ENCODE results near the gene BPIFB4.

Gene BPIFB4

DNA sequence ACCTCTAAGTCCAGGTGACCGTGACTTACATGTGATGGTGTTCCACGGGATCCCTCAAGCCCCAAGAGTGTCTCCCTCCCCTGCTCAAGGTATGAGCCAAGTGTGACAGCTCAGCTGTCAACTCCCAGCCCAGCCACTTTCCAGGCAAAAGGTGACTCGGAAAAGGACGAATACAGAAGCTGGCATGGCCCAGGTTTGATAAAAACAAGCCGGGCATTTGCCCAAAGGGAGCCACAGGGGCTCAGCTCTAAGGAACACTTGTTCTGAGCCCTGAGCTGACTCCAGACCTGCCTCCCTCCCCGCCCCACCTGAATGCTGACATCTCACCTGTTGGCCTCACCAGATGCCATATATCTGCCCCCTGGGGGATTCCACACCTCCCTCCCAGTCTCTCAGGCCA, 45.6 kb downstream of the BPIFB4 start:
- TF ChIP-seq, protein P1, sequence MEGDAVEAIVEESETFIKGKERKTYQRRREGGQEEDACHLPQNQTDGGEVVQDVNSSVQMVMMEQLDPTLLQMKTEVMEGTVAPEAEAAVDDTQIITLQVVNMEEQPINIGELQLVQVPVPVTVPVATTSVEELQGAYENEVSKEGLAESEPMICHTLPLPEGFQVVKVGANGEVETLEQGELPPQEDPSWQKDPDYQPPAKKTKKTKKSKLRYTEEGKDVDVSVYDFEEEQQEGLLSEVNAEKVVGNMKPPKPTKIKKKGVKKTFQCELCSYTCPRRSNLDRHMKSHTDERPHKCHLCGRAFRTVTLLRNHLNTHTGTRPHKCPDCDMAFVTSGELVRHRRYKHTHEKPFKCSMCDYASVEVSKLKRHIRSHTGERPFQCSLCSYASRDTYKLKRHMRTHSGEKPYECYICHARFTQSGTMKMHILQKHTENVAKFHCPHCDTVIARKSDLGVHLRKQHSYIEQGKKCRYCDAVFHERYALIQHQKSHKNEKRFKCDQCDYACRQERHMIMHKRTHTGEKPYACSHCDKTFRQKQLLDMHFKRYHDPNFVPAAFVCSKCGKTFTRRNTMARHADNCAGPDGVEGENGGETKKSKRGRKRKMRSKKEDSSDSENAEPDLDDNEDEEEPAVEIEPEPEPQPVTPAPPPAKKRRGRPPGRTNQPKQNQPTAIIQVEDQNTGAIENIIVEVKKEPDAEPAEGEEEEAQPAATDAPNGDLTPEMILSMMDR (conservative IDR thresholded peaks at IDR 0.05), result no peak
- TF ChIP-seq ZFX (IDR thresholded peaks at IDR 0.05), result no peak
- no peak overlapping the region for H3K27ac ChIP-seq

DNA sequence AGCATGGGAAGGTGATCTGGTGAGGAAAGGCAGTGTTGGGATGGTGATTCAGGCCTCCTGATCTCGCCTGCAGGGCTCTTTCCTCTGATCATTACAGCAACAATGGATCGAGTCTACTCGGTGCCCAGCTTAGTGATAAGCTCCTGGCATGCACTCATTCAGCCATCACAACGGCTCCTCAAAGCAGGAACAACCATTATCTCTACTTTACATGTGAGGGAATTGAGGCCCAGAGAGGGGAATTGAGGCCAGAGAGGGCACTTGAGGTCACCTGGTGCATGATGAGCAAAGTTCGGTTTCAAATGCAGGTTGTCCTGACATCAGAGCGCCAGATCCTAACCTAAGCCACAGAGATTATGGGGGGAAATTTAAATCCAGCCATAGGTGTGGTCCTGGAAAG, 46.5 kb downstream of the BPIFB4 start:
- TF ChIP-seq, protein P1 (conservative IDR thresholded peaks at IDR 0.05), result no peak
- no peak for TF ChIP-seq ZFX (IDR thresholded peaks at IDR 0.05)
- H3K27ac ChIP-seq, result no peak overlapping the region

DNA sequence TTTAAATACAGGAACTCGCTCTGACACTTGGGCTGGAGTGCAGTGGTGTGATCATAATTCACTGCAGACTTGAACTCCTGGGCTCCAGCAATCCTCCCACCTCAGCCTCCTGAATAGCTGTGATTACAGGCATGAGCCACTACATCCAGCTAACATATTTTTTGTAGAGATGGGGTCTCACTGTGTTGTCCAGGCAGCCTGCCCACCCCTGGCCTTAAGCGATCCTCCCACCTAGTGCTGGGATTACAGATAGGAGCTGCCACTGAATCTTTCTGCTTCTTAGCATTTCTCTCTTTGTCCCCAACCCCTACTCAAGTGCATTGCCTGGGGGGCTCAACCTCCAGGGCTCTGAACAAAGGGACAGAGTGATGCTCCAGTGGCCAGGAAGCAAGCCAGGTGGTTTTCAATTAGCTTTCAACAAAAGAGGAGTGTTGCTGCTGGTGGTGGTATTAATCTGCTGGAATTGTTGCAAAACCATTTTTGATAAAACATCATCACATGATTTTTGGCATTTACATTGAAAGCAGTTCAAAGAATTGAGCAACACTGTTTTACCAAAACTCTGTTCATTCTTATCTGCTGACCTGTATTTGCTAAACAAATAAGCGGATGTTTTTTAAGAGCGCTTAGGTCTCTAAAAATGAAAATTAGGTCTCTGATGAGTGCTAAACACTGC, 48.1 kb downstream of the BPIFB4 start:
- no peak overlapping the region for H3K27ac ChIP-seq
- TF ChIP-seq, protein P1 (conservative IDR thresholded peaks at IDR 0.05), result no peak
- no peak for TF ChIP-seq ZFX (IDR thresholded peaks at IDR 0.05)

DNA sequence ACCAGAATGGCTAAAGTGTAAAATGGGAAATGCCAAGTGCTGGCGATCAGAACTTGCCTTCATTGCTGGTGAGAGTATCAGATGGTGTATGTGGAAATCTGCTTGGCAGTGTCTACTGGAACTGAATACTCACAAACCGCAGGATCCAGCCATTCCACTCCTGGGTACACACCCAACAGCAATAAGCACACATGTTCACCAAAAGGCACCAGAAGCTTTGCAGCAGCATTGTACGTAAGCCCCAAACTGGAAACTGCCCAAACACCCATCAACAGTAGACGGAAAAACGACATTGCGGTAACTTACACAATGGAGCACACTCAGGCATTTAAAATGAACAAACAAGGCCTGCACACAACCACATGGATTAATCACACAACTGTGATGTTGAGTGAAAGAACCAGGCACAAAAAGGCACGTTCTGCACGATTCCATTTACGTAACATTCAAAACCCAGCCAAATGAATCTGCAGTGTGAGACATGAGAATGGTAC, 51.2 kb downstream of the BPIFB4 start:
- TF ChIP-seq ZFX (IDR thresholded peaks at IDR 0.05), result no peak
- TF ChIP-seq, protein P1 (conservative IDR thresholded peaks at IDR 0.05), result no peak
- no peak overlapping the region for H3K27ac ChIP-seq

DNA sequence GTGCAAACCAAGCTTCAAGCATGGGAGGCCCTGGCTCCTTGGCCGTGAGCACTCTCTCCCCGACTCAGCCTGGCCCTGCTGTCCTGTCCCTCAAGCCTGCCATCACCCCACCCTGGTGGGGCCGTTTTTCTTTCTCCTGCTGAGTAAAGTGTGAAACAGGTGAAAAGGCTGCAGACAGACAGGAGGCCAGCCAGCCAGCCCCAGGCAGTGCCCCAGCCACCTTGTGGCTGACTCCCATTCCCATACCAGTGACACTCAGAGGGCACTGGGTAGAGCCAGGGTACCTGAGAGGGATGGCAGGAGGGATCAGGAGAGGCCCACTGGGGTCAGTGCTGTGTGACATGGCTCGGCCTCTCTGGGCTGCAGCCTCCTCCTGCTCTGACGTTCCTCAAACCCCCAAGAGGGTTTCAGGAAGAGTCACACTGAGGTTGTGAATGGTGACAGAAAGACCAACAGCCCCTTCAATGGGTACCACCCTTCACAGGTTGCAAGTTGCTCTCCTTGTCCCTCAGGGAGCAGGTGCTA, 52.6 kb downstream of the BPIFB4 start:
- TF ChIP-seq, protein P1 (conservative IDR thresholded peaks at IDR 0.05), result no peak
- H3K27ac ChIP-seq, result no peak overlapping the region

DNA sequence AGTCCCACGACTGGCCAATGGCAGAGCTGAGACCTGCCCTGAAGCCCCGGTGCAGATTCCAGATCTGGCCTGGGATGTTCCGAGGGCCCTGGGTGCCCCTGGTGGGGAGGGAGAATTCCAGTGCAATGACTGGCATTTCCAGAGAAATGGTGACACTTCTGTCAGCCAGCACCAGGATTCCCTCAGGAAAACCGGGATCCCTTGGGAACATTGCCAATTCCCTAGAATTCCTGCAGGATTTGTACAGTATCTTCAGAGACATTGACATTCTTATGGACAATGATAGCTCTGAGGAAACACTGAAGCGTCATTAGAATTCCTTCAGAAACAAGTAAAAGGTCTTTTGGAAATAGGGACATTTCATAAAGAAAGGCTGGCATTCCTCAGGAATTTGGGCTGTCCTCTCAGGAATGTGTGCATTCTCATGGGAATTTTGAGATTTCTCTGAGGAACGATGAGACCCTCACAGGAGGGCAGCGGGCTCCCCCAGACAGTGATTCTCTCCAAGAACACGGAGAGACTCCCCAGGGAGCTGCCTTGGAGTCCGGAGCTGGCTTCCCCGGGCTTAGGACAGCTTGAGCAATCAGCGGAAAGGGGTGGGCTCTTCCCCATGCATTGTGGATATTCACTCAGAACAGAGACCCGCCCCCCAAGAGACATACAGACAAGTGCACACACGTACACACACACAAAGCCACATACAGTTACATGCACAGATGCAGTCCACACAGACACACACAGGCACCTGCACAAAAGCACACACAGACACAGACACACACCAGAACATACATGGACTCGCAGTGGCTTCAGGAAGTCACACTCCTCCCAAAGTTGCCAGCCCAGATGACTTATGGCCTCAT, 53.3 kb downstream of the BPIFB4 start:
- TF ChIP-seq, protein P1 (conservative IDR thresholded peaks at IDR 0.05), result no peak
- TF ChIP-seq ZFX (IDR thresholded peaks at IDR 0.05), result no peak
- H3K27ac ChIP-seq, result no peak overlapping the region
